Neural cell (in vitro differentiated cells): ENCODE measurements around the gene NSL1. TPM values are rescaled to one million over a fixed set of nuclear protein-coding genes. Genes with fewer than 3 reads are reported as not detected.

Experiments used
- H2AFZ ChIP-seq: fragments of 200-600, 300-800 bp; sonication (generic), shearing (Covaris generic); 2 replicates; pipeline ENCODE4 v1.6.0; 2014; ENCODE audit warnings: low read depth, mild to moderate bottlenecking, antibody characterized with exemption, low read length, moderate library complexity
- H3F3A ChIP-seq: fragments of 200-600 bp; shearing (Covaris generic); 2 replicates; pipeline ENCODE4 v1.6.1; 2016; ENCODE audit warnings: mild to moderate bottlenecking, moderate library complexity, mixed read lengths, antibody characterized with exemption, low read length; ENCODE audit not compliant: insufficient read depth, poor library complexity, severe bottlenecking
- H3K27ac ChIP-seq: fragments of 200-600, 300-800 bp; sonication (generic), shearing (Covaris generic); 2 replicates; pipeline ENCODE4 v1.5.1; 2014; ENCODE audit warnings: mild to moderate bottlenecking, low read length, moderate library complexity
- H3K27me3 ChIP-seq: fragments of 300-800, 200-600 bp; sonication (generic), shearing (Covaris generic); 2 replicates; pipeline ENCODE4 v1.6.0; 2014; ENCODE audit warnings: mild to moderate bottlenecking, low read depth, low read length, moderate library complexity; ENCODE audit not compliant: insufficient read depth
- H3K36me3 ChIP-seq: fragments of 300-800, 200-600 bp; sonication (generic), shearing (Covaris generic); 2 replicates; pipeline ENCODE4 v1.5.1; 2014; ENCODE audit warnings: mild to moderate bottlenecking, antibody characterized with exemption, low read length, moderate library complexity; ENCODE audit not compliant: insufficient read depth
- H3K4me2 ChIP-seq: fragments of 300-800, 200-600 bp; sonication (generic), shearing (Covaris generic); 2 replicates; pipeline ENCODE4 v1.6.0; 2014; ENCODE audit warnings: mild to moderate bottlenecking, low read length
- H3K4me3 ChIP-seq: fragments of 300-800, 200-600 bp; sonication (generic), shearing (Covaris generic); 2 replicates; pipeline ENCODE4 v1.5.1; 2014; ENCODE audit warnings: mild to moderate bottlenecking, low read length, moderate library complexity
- H3K79me2 ChIP-seq: fragments of 200-600 bp; shearing (Covaris generic); replicated peaks from 2 replicates; pipeline ENCODE4 v1.6.0; 2014; ENCODE audit warnings: mild to moderate bottlenecking, low read length, moderate library complexity; ENCODE audit not compliant: insufficient read depth
- H3K9ac ChIP-seq: fragments of 300-800, 200-600 bp; sonication (generic), shearing (Covaris generic); 2 replicates; pipeline ENCODE4 v1.6.1; 2016; ENCODE audit warnings: mild to moderate bottlenecking, low read length, mixed read lengths
- H3K9me2 ChIP-seq: fragments of 200-600 bp; shearing (Covaris generic); 2 replicates; pipeline ENCODE4 v1.6.1; 2016; ENCODE audit warnings: mild to moderate bottlenecking, low read length, mixed read lengths; ENCODE audit not compliant: insufficient read depth
- H3K9me3 ChIP-seq: fragments of 200-600, 300-800 bp; sonication (generic), shearing (Covaris generic); 2 replicates; pipeline ENCODE4 v1.6.1; 2016; ENCODE audit warnings: mild to moderate bottlenecking, mixed run types, low read length, moderate library complexity, mixed read lengths
- H4K20me1 ChIP-seq: fragments of 200-600 bp; shearing (Covaris generic); 2 replicates; pipeline ENCODE4 v1.6.1; 2016; ENCODE audit warnings: mild to moderate bottlenecking, mixed run types; ENCODE audit not compliant: insufficient read depth
- CTCF ChIP-seq: fragments of 450-650 bp; IDR thresholded peaks from 2 replicates; pipeline ENCODE4 v1.5.1; 2014; ENCODE audit warnings: antibody characterized with exemption, mild to moderate bottlenecking, moderate library complexity; ENCODE audit not compliant: poor library complexity, severe bottlenecking
- EP300 ChIP-seq: fragments of 450-650 bp; conservative IDR thresholded peaks from 2 replicates; pipeline ENCODE4 v1.6.1; 2014; ENCODE audit warnings: antibody characterized with exemption, mild to moderate bottlenecking, moderate library complexity; ENCODE audit not compliant: poor library complexity, severe bottlenecking
- EZH2 ChIP-seq: fragments of 200-600, 300-800 bp; shearing (Covaris generic), sonication (generic); IDR thresholded peaks from 2 replicates; pipeline ENCODE4 v1.6.1; 2014; ENCODE audit warnings: antibody characterized with exemption, low read length, borderline replicate concordance, mild to moderate bottlenecking; ENCODE audit not compliant: insufficient read depth, poor library complexity, severe bottlenecking
- MXI1 ChIP-seq: fragments of 450-650 bp; conservative IDR thresholded peaks from 2 replicates; pipeline ENCODE4 v1.6.1; 2014; ENCODE audit warnings: antibody characterized with exemption, mild to moderate bottlenecking; ENCODE audit not compliant: poor library complexity, severe bottlenecking
- POLR2AphosphoS5 ChIP-seq: IDR thresholded peaks from 2 replicates; pipeline ENCODE4 v1.6.1; 2012
- RAD21 ChIP-seq: fragments of 450-650 bp; conservative IDR thresholded peaks from 2 replicates; pipeline ENCODE4 v1.6.1; 2014; ENCODE audit warnings: antibody characterized with exemption, mild to moderate bottlenecking, moderate library complexity
- REST ChIP-seq: IDR thresholded peaks from 2 replicates; pipeline ENCODE4 v1.6.1; 2012; ENCODE audit warnings: borderline replicate concordance
- SMC3 ChIP-seq: fragments of 450-650 bp; conservative IDR thresholded peaks from 2 replicates; pipeline ENCODE4 v1.6.1; 2014; ENCODE audit warnings: antibody characterized with exemption, mild to moderate bottlenecking, moderate library complexity; ENCODE audit not compliant: poor library complexity
- TAF1 ChIP-seq: IDR thresholded peaks from 2 replicates; pipeline ENCODE4 v1.6.1; 2012; ENCODE audit warnings: low read depth
- polyA plus RNA-seq: library from polyadenylated mRNA; depleted of rRNA; stranded (reverse); fragments of >200 nt; gene quantifications from 2 replicates; pipeline ENCODE4 v1.2.3, GENCODE V29; 2014

Gene NSL1
- polyA plus RNA-seq, 1 donor from 2014 or later: 40.4 TPM

- Histone ChIP-seq H3K79me2 (no peaks in the 10 kb centered on the region), H3K9me2 (no peaks in the 10 kb centered on the region), H3K27ac (no peak overlapping the region), H3K36me3 (no peaks in the 10 kb centered on the region), H3K4me3 (no peak overlapping the region), H4K20me1 (no peaks in the 10 kb centered on the region), H3K27me3 (no peaks in the 10 kb centered on the region), H3K4me2 (no peak overlapping the region), H3K9ac (no peak overlapping the region), H3K9me3 (no peaks in the 10 kb centered on the region), H2AFZ (no peak overlapping the region), H3F3A (no peaks in the 10 kb centered on the region)
- TF ChIP-seq MXI1 (no peak), RAD21 (no peak), EP300 (no peak), EZH2 (no peak), POLR2AphosphoS5 (no peak), TAF1 (no peak), SMC3 (no peak), REST (no peak)
These were observed 103.8 kb downstream of the NSL1 start for GRCh38 chr1:212687811-212688210.

- no peak overlapping the region for H3K4me3 ChIP-seq
- no peak overlapping the region for H3K27ac ChIP-seq
These were observed 105.0 kb downstream of the NSL1 start for GRCh38 chr1:212686591-212686990.

More at GRCh38 chr1:212686591-212686990, 105.0 kb downstream of the NSL1 start:
- no peak overlapping the region for H2AFZ ChIP-seq
- H3K36me3 ChIP-seq: no peaks in the 10 kb centered on the region
- no peak overlapping the region for H3K9ac ChIP-seq
- TF ChIP-seq CTCF: no peak
- no peak for TF ChIP-seq EP300
- no peaks in the 10 kb centered on the region for H3K9me2 ChIP-seq
- no peaks in the 10 kb centered on the region for H3F3A ChIP-seq
- H4K20me1 ChIP-seq: no peaks in the 10 kb centered on the region
- no peaks in the 10 kb centered on the region for H3K9me3 ChIP-seq
- H3K79me2 ChIP-seq: no peaks in the 10 kb centered on the region
- no peaks in the 10 kb centered on the region for H3K27me3 ChIP-seq
- H3K4me2 ChIP-seq: no peak overlapping the region
